ENCODE measurements around the gene TNFRSF11A.

Gene TNFRSF11A

DNA sequence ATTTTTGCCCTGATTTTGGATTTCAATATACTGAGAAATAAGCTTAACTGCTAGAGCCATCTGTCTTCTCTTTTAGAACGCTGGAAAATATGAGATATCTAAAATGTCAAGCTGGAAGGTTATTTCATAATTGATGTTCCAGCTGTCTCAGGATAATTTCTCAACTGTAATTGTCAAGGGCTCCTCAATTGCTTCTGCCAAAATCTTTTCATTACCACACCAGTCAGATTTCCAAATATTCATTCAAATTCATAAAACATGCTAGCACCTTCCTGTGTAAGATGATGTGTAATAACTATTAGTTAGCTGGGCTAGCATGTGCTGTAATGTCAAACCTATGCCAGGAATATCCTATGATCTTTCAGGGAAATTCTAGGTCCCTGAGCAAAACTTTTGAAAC is 88.1 kb downstream of the TNFRSF11A start:
- no peak for DNase-seq (ENCODE audit: low read depth in 2 of 2)

DNA sequence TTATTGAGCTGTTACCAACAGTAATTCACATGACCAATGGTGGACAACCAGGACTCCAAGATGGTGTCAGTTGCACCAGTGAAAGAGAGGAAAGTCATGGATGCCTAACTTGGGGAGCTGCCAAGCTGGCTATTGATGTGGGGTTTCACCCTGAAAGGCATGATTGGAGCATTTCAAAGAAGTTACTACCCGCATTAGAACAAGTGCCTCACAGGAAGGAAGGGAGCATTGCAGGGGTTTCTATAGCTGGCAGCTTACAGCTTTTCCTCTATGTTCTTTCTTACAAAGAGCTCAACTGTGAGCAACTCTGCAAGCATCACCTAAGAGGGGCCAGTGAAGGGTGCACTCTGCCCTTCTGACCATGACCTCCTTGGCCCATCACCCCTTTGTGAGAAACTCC is 93.1 kb downstream of the TNFRSF11A start:
- no peak for DNase-seq (ENCODE audit: low read depth in 2 of 2)

DNA sequence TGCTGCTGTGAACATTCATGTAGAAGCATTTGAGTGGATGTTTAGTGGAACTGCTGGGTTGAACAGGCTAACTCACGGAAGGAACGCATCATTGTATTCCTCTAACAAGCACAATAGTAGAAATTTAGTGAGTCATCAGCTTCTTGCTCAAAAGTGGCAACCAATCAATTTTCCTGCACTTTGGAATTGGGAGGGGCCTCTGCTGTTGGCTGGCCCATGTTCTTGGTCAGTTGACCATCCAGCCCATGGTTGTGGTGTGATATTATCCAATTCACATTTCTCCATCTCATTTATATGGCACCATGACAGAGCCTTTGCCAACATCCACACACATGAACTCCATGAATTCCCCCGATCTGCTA is 95.0 kb downstream of the TNFRSF11A start:
- no peak for DNase-seq (ENCODE audit: low read depth in 2 of 2)

- peak; percentile 38 to 70 for DNase-seq (ENCODE audit: low read depth in 2 of 2)
These were observed 95.6 kb downstream of the TNFRSF11A start for GRCh38 chr18:62420513-62421209.

DNA sequence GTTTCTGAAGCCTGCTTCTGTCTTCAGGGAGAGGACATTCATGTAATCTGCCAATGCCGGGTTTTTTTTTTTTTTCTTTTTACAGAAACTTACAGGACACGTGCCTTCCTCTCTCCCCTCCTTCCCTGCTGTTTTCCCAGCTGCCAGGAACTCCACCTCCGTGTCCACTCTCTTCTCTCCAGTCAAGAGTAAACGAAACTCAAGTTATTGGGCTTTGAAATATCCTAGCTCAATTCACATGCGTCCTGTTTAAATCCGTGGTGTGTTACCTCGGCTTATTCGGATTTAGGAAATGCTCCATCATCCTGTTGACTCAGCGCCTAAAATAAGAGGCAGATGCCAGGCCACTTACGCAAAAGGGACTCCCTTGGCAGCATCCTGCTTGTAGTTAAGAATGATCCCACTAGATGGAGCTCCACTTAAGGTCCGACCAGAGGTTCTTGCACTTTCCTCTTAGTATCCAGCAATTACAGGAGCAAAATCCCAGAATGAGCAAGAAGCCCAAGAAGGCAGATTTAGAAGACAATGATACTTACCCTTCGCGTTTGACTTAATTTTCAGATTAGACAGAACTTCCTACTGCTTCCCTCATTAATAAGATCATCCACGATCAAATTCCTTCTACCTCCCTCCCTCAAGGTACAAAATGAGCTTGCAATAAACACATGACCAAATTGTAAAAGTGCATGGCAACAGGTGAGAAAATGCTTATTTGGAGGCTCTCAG is 100.5 kb downstream of the TNFRSF11A start:
- peak; percentile 33 to 46 for DNase-seq (ENCODE audit: low read depth in 2 of 2)

DNA sequence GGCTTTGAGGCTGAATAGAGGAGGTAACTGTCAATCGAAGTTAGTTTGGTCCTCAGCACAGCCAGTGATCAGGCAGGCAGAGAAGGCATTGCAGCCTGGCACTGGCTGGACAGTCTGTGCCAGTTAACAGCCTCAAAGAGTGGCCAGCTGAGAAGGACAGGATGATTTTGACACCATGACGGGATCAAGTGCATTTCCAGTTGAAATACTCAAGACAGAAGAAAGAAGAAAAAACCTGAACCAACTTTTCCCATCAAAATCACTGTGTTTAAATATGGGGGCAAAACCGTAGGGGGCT is 101.0 kb downstream of the TNFRSF11A start:
- DNase-seq (ENCODE audit: low read depth in 2 of 2), result no peak

GRCh38 chr18:62432176-62432575 is 107.1 kb downstream of the TNFRSF11A start:
- no peak for DNase-seq (ENCODE audit: low read depth in 2 of 2)

DNA sequence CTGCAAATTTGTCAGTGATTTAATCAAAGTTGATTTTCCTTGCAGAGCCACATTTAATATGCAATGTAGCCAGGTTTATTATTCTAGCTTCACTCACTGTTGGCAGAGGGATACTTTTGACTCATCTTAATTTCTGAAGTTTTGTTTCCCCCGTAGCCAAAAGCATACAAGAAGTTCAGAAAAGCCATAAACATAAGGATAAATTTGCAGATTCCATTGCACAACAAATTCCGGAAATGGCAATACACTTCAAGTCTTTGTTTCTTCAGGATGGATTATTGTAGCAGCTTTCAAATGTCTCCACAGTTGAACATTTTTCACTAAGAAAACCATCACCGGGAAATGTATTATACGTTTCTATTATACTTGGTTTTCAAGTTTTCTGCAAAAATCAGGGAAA is 109.7 kb downstream of the TNFRSF11A start:
- no peak for DNase-seq (ENCODE audit: low read depth in 2 of 2)

DNA sequence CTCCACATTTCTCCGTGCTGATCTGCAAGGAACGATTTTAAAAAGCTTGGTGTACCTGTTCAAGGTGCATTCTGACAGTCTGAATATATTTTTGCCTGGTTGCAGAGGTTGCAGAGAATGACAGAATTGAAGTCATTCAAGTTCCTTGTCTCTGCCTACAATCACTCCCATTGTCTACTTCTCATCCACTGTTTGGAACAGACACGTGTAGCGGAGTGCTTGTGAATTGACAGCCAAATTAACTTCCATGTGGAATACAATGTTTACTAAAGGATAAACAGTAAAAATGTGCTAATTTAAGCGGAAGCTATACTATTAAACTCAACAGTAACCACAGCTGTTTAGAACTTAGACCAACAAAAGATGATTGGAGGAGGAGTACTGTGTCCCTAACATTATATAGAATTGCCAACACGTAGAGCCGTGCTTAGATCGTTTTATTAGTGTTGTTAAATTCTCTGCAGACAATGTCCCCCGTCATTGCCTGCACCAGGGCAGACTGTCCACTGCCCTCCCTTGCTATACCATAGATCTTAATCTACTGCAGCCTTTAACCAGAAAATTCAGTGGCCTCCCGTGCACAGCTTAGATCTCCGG is 110.4 kb downstream of the TNFRSF11A start:
- no peak for DNase-seq (ENCODE audit: low read depth in 2 of 2)

GRCh38 chr18:62436636-62437234 is 111.6 kb downstream of the TNFRSF11A start:
- DNase-seq (ENCODE audit: low read depth in 2 of 2), result no peak

- DNase-seq (ENCODE audit: low read depth in 2 of 2), result no peak
These were observed 112.3 kb downstream of the TNFRSF11A start for GRCh38 chr18:62437235-62438017.

DNA sequence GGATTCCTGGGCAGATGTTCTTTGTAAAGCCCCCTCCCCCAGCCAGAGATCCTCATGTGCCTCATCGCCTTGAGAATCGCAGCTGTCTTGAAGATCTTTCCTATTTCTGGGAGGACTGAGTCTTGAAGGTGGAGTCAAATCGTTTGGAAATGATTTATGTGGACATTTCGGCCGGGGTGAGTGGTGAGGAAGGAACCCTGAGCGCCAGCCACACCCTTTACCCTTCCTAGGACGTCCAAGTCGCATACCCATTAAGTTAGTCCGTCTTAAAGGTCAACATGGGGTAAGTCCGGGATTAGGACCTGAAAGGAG is 112.9 kb downstream of the TNFRSF11A start:
- no peak for DNase-seq (ENCODE audit: low read depth in 2 of 2)

- no peak for DNase-seq (ENCODE audit: low read depth in 2 of 2)
These were observed 113.3 kb downstream of the TNFRSF11A start for GRCh38 chr18:62438402-62438801.

DNA sequence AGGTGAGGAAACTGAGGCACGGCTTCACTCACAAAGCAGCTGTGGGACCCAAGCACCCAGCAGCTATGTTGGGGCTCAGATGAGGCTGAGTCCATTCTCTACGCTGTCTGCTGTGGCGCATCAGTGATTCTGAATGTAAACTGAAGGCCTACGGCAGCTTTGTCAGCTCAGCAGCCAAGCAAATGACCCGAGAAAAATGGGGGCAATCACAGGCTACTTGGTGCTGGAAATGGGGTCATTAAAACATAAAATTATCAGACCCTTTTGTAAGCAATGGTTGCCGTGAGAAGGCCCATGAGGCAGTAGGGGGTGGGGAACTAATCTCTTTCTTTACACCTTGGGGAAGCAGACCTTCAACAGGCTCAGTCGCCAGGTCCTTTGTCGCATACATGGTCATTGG is 113.8 kb downstream of the TNFRSF11A start:
- DNase-seq (ENCODE audit: low read depth in 2 of 2), result no peak

Data from stimulated activated CD4-positive, alpha-beta T cell treated with anti-CD3 and anti-CD28 coated beads, Interleukin-4, amount 100 ng/mL, for 48 hours (primary cell).